ENCODE data around the gene USP14.
"Not testable (repeated sequence)": the region's sequence is repeated elsewhere in the genome, so short reads cannot be mapped to it uniquely, and the experiment has no call there.

The USP14 gene

GRCh38 chr18:158128-159036 is at the start of gene USP14:
Gene USP14 (plus strand): TSS chr18:158557. CDS start chr18:158699, 142 bp downstream.
- in situ Hi-C loops (cut with HindIII; ENCODE audit: low sequenced_read_pairs), result no loop called here

GRCh38 chr18:108665-109063 is 49.7 kb upstream of the USP14 start:
- in situ Hi-C loops (cut with HindIII; ENCODE audit: low sequenced_read_pairs), result not testable (repeated sequence)

GRCh38 chr18:109130-109921 is 49.0 kb upstream of the USP14 start:
- in situ Hi-C loops (cut with HindIII; ENCODE audit: low sequenced_read_pairs), result not testable (repeated sequence)

- in situ Hi-C loops (cut with HindIII; ENCODE audit: low sequenced_read_pairs), result not testable (repeated sequence)
These were observed 48.5 kb upstream of the USP14 start for GRCh38 chr18:109922-110261.

GRCh38 chr18:110351-111201 is 47.8 kb upstream of the USP14 start:
- in situ Hi-C loops (cut with HindIII; ENCODE audit: low sequenced_read_pairs), result not testable (repeated sequence)

GRCh38 chr18:111306-112014 is 46.9 kb upstream of the USP14 start:
- in situ Hi-C loops (cut with HindIII; ENCODE audit: low sequenced_read_pairs), result no loop called here

GRCh38 chr18:112015-112733 is 46.2 kb upstream of the USP14 start:
- in situ Hi-C loops (cut with HindIII; ENCODE audit: low sequenced_read_pairs), result not testable (repeated sequence)

GRCh38 chr18:120539-121260 is 37.7 kb upstream of the USP14 start:
- in situ Hi-C loops (cut with HindIII; ENCODE audit: low sequenced_read_pairs), result not testable (repeated sequence)

GRCh38 chr18:135045-135444 is 23.3 kb upstream of the USP14 start:
- in situ Hi-C loops (cut with HindIII; ENCODE audit: low sequenced_read_pairs), result no loop called here

GRCh38 chr18:136433-136832 is 21.9 kb upstream of the USP14 start:
- in situ Hi-C loops (cut with HindIII; ENCODE audit: low sequenced_read_pairs), result no loop called here

- in situ Hi-C loops (cut with HindIII; ENCODE audit: low sequenced_read_pairs), result no loop called here
These were observed 21.0 kb upstream of the USP14 start for GRCh38 chr18:137327-137726.

GRCh38 chr18:140670-141266 is 17.6 kb upstream of the USP14 start:
- in situ Hi-C loops (cut with HindIII; ENCODE audit: low sequenced_read_pairs), result no loop called here

GRCh38 chr18:142624-143296 is 15.6 kb upstream of the USP14 start:
- in situ Hi-C loops (cut with HindIII; ENCODE audit: low sequenced_read_pairs), result not testable (repeated sequence)

GRCh38 chr18:148841-149240 is 9.5 kb upstream of the USP14 start:
- in situ Hi-C loops (cut with HindIII; ENCODE audit: low sequenced_read_pairs), result no loop called here

- in situ Hi-C loops (cut with HindIII; ENCODE audit: low sequenced_read_pairs), result no loop called here
These were observed 4.2 kb upstream of the USP14 start for GRCh38 chr18:154151-154550.

- in situ Hi-C loops (cut with HindIII; ENCODE audit: low sequenced_read_pairs), result no loop called here
These were observed 2.7 kb upstream of the USP14 start for GRCh38 chr18:155688-156087.

GRCh38 chr18:156514-157230 is 1.7 kb upstream of the USP14 start:
- in situ Hi-C loops (cut with HindIII; ENCODE audit: low sequenced_read_pairs), result no loop called here

Measured in DLD1 (cell line).